ENCODE results near the gene FBXO17. TPM values are rescaled to one million over a fixed set of nuclear protein-coding genes. Genes with fewer than 3 reads are reported as not detected.

FBXO17 gene
- total and polyA plus RNA-seq, 2 of the 13 experiments (the other 11 are each of a cell fraction or from before 2014, with no cell fraction given) = 22.1 to 58.7 TPM

- Histone ChIP-seq H3K9ac (ENCODE audit: insufficient read depth, low read depth, low read length) (no peak overlapping the region), H3K79me2 (ENCODE audit: insufficient read depth, low read length) (no peaks in the 10 kb centered on the region), H3K4me1 (ENCODE audit: insufficient read depth, low read length) (peaks cover 12% of the 10 kb centered on the region), H3K27ac (ENCODE audit: extremely low read length, insufficient read depth, low read length) (no peak overlapping the region), H3K27me3 (ENCODE audit: control insufficient read depth in 1 of 2, insufficient read depth in 2 of 2, low read length in 2 of 2) (no peaks in the 10 kb centered on the region), H2AFZ (ENCODE audit: low read length) (no peak overlapping the region), H3K4me2 (ENCODE audit: low read depth, low read length) (no peak overlapping the region), H3K4me3 (replicated peaks in 1 of 3; ENCODE audit: insufficient read depth in 1 of 3, low read depth in 2 of 3, low read length in 3 of 3) (no peak overlapping the region), H3K9me3 (ENCODE audit: low read length) (no peaks in the 10 kb centered on the region), H4K20me1 (ENCODE audit: insufficient read depth, low read length) (no peaks in the 10 kb centered on the region), H3K36me3 (replicated peaks in 1 of 2; ENCODE audit: control insufficient read depth in 1 of 2, insufficient read depth in 2 of 2, low read length in 2 of 2) (no peaks in the 10 kb centered on the region)
- TF ChIP-seq, protein P1, sequence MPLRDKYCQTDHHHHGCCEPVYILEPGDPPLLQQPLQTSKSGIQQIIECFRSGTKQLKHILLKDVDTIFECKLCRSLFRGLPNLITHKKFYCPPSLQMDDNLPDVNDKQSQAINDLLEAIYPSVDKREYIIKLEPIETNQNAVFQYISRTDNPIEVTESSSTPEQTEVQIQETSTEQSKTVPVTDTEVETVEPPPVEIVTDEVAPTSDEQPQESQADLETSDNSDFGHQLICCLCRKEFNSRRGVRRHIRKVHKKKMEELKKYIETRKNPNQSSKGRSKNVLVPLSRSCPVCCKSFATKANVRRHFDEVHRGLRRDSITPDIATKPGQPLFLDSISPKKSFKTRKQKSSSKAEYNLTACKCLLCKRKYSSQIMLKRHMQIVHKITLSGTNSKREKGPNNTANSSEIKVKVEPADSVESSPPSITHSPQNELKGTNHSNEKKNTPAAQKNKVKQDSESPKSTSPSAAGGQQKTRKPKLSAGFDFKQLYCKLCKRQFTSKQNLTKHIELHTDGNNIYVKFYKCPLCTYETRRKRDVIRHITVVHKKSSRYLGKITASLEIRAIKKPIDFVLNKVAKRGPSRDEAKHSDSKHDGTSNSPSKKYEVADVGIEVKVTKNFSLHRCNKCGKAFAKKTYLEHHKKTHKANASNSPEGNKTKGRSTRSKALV (CRISPR knock-in tag; IDR thresholded peaks at IDR 0.05) = no peak
- TF ChIP-seq ZNF775 (CRISPR knock-in tag; IDR thresholded peaks at IDR 0.05; ENCODE audit: borderline replicate concordance) (no peak), ZGPAT (CRISPR knock-in tag; IDR thresholded peaks at IDR 0.05) (no peak), PHF21A (CRISPR knock-in tag; IDR thresholded peaks at IDR 0.05) (no peak), TOE1 (CRISPR knock-in tag; IDR thresholded peaks at IDR 0.05) (no peak), GATAD2A (CRISPR knock-in tag; IDR thresholded peaks at IDR 0.05) (no peak), NFKB2 (CRISPR knock-in tag; IDR thresholded peaks at IDR 0.05; ENCODE audit: borderline replicate concordance) (no peak), PITX1 (CRISPR knock-in tag; IDR thresholded peaks at IDR 0.05) (no peak), SPEN (CRISPR knock-in tag; IDR thresholded peaks at IDR 0.05; ENCODE audit: low read depth) (no peak), BORCS8-MEF2B (CRISPR knock-in tag; IDR thresholded peaks at IDR 0.05) (no peak), NRL (CRISPR knock-in tag; IDR thresholded peaks at IDR 0.05; ENCODE audit: borderline replicate concordance) (no peak), ZNF710 (CRISPR knock-in tag; IDR thresholded peaks at IDR 0.05; ENCODE audit: borderline replicate concordance) (no peak)
- TF ChIP-seq, protein P2, sequence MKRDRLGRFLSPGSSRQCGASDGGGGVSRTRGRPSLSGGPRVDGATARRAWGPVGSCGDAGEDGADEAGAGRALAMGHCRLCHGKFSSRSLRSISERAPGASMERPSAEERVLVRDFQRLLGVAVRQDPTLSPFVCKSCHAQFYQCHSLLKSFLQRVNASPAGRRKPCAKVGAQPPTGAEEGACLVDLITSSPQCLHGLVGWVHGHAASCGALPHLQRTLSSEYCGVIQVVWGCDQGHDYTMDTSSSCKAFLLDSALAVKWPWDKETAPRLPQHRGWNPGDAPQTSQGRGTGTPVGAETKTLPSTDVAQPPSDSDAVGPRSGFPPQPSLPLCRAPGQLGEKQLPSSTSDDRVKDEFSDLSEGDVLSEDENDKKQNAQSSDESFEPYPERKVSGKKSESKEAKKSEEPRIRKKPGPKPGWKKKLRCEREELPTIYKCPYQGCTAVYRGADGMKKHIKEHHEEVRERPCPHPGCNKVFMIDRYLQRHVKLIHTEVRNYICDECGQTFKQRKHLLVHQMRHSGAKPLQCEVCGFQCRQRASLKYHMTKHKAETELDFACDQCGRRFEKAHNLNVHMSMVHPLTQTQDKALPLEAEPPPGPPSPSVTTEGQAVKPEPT (CRISPR knock-in tag; IDR thresholded peaks at IDR 0.05; ENCODE audit: low read depth) = no peak
- TF ChIP-seq, protein P3, sequence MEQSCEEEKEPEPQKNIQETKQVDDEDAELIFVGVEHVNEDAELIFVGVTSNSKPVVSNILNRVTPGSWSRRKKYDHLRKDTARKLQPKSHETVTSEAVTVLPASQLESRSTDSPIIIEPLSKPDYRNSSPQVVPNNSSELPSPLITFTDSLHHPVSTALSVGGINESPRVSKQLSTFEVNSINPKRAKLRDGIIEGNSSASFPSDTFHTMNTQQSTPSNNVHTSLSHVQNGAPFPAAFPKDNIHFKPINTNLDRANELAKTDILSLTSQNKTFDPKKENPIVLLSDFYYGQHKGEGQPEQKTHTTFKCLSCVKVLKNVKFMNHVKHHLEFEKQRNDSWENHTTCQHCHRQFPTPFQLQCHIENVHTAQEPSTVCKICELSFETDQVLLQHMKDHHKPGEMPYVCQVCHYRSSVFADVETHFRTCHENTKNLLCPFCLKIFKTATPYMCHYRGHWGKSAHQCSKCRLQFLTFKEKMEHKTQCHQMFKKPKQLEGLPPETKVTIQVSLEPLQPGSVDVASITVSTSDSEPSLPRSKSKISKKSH (CRISPR knock-in tag; IDR thresholded peaks at IDR 0.05; ENCODE audit: borderline replicate concordance) = no peak
- BruUV-seq (replicated peaks) = no TSS peak
- POLR2A ChIA-PET = no interaction called here
- DNase-seq (ENCODE audit: low spot score) = no peak
- CTCF ChIA-PET (ENCODE audit: low intra/inter-chr PET ratio, low total read pairs) = no interaction called here
- FAIRE-seq = no peak
- ATAC-seq = no peak
- intact Hi-C loops (cut with micrococcal nuclease; ENCODE audit: unreplicated experiment) (no loop called here), in situ Hi-C loops (cut with HindIII; ENCODE audit: extremely low pct_ligation_motif_present, low pct_unique_long_range_greater_than_20kb) (loop anchor here (25.0 kb wide), 1 partner anchor 177 kb away; the partner anchor contains the start of gene CAPN12)
- WGBS (ENCODE audit: low lambda C conversion rate) = 95% methylated on average over 8 of the region's 8 CpGs
Observed at GRCh38 chr19:38913958-38914357, 61.6 kb downstream of the FBXO17 start.
